Activated effector memory CD4-positive, alpha-beta T cell treated with Interleukin-2 at 50 U/mL for 16 hours (primary cell): ENCODE measurements around the gene CD28.

Experiments used
- DNase-seq: peaks from one replicate; pipeline ENCODE4 v3.0.0-alpha.2; 2020

The CD28 gene

DNA sequence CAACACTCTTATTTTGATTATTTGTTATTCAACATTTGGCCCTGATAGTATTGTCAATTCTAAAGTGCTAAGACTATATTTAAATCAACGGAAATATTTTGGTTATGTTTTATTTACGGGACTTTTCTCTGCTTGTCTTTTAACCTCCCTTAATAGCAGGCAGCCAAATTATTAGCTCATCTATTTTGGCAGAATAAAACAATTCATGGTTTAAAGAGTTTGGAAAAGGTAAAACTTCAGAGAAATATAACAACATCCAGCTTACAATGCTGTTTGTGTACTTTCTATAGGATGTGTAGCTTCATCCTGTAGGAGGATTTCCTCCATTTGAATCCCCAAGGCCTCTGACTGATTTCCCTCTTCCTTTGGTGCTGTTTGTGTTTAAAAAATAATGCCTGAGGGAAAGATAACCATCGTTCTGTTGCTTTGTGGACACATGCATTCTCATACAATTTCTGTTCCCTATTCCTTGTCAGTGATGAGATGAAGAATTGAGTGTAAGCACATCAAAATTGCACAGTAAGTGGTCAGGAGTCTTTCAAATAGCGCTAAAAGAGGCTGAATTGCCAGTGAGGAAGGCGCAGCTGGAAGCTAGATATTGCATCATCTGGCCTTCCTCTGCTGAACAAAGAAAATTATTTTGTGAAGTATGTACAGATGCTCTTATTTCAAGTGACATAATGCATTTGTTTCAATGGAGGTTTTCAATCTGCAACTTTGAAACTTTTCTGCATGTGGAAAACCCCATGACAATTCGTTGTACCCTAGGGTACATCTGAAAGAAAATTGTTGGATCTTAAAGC lies 80.3 kb downstream of the CD28 start:
- no peak for DNase-seq

DNA sequence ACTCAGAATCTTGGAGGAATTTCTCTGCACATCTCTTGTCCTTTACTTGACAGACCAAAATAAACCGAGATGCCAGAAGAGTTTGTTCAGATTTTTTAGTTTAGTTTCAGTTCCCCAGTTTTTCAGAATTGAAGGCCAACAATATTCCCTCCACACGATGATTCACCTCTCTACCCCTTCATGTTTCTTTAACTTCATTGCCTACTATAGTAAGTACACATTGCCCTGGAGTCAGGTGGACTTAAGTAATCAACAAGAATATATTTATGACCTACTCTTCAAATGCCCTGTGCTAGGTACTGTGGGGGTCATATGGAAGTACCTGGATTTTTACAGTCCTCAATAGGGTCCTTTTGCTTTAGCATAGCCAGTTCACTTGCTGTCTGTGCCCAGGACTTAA lies 81.5 kb downstream of the CD28 start:
- no peak for DNase-seq
